ENCODE measurements around the gene ATP9A.

Gene ATP9A

GRCh38 chr20:51629399-51630058 lies 138.7 kb downstream of the ATP9A start:
- no peak overlapping the region for H3K4me3 ChIP-seq (ENCODE audit: low read length)
- H3K27me3 ChIP-seq (ENCODE audit: control insufficient read depth, insufficient read depth, low read length), result no peaks in the 10 kb centered on the region
- H3K4me1 ChIP-seq (ENCODE audit: control insufficient read depth, insufficient read depth, low read length), result peaks cover 7% of the 10 kb centered on the region
- no peak overlapping the region for H3K9ac ChIP-seq (ENCODE audit: low read length)
- peaks cover 6% of the 10 kb centered on the region for H3K36me3 ChIP-seq (ENCODE audit: control insufficient read depth, insufficient read depth, low read length)
- no peak overlapping the region for H3K27ac ChIP-seq (ENCODE audit: low read depth, low read length)

DNA sequence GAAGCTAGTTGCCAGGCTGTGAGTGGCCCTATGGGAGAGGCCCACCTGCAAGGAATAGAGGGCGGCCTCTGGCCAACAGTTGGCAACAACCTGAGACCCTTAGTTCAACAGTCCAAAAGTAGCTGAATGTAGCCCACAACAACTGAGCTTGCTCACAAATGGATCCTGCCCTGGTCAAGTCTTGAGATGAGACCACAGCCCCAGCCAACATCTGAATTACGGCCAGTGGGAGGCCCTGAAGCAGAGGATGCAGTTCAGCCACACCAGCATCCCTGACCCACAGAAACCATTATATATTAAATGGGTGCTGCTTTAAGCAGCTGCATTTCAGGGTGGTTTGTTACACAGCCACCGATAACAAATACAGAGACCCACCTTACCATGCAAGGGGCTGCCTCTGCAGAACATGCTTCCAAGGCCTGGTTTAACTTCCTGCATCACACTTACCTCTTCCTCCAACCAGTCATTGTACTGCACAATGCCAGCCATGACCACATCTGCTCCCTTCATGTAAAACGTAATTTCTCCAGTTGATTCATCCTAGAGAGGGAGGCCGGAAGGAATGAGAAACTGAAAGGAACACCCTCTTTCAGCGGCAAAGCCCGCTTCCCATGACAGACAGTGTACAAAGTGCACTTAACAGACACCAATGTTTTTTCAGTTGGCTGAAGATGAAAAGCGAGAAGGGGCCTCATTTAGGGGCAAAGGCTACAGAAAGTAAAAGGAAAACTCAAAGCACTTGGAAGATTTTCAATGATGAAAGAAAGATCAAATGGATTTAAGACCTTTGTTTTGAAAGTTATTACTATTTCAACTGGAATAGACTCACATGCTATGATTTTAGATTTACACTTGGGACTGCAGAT lies 139.4 kb downstream of the ATP9A start:
- Histone ChIP-seq H3K27me3 (ENCODE audit: control insufficient read depth, insufficient read depth, low read length) (no peaks in the 10 kb centered on the region), H3K27ac (ENCODE audit: low read depth, low read length) (no peak overlapping the region), H3K4me1 (ENCODE audit: control insufficient read depth, insufficient read depth, low read length) (peaks cover 7% of the 10 kb centered on the region), H3K36me3 (ENCODE audit: control insufficient read depth, insufficient read depth, low read length) (peaks cover 6% of the 10 kb centered on the region), H3K4me3 (ENCODE audit: low read length) (no peak overlapping the region), H3K9ac (ENCODE audit: low read length) (no peak overlapping the region)

DNA sequence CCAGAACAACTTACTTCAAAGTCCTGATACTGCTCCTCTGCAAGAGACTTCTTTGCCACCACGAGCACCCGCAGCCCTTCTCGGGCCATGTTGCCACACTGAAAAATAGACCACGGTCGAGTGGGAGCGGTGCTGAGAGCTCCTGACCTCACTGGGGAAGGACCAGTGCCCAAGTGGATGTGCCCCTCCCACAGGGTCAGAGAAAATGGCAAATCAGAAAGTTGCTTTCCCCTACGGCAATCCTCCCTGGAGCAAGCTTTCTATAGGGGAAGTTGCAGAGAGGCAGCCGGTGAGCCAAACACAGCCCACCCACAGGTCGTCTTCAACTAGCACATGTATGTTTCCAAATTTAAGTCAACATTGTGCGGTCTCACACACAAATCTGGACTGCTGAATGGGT lies 140.6 kb downstream of the ATP9A start:
- Histone ChIP-seq H3K27ac (ENCODE audit: low read depth, low read length) (no peak overlapping the region), H3K4me3 (ENCODE audit: low read length) (no peak overlapping the region), H3K36me3 (ENCODE audit: control insufficient read depth, insufficient read depth, low read length) (peaks cover 6% of the 10 kb centered on the region), H3K4me1 (ENCODE audit: control insufficient read depth, insufficient read depth, low read length) (peaks cover 7% of the 10 kb centered on the region), H3K9ac (ENCODE audit: low read length) (no peak overlapping the region), H3K27me3 (ENCODE audit: control insufficient read depth, insufficient read depth, low read length) (no peaks in the 10 kb centered on the region)

DNA sequence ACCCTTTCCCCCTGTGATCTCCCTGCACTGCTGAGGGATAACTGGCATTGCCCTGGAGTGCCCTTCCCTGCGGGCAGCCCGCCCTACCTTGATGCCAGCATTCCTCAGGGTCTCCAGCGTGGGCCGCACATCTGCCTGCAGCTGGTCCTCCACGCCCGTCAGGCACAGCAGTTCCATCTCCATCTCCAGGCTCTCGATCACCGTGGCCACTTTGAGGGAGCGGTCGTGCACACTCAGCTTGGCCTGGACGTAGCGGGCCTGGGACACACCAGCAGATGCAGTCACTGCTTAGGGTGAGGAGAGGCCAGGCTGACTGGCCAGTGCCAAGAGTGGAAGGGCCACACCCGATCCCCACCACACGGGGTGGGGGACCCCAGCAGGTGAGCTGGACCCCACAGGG lies 143.1 kb downstream of the ATP9A start:
- Histone ChIP-seq H3K9ac (ENCODE audit: low read length) (no peak overlapping the region), H3K4me1 (ENCODE audit: control insufficient read depth, insufficient read depth, low read length) (no peaks in the 10 kb centered on the region), H3K27ac (ENCODE audit: low read depth, low read length) (no peak overlapping the region), H3K4me3 (ENCODE audit: low read length) (no peak overlapping the region), H3K36me3 (ENCODE audit: control insufficient read depth, insufficient read depth, low read length) (peaks cover 6% of the 10 kb centered on the region), H3K27me3 (ENCODE audit: control insufficient read depth, insufficient read depth, low read length) (no peaks in the 10 kb centered on the region)

DNA sequence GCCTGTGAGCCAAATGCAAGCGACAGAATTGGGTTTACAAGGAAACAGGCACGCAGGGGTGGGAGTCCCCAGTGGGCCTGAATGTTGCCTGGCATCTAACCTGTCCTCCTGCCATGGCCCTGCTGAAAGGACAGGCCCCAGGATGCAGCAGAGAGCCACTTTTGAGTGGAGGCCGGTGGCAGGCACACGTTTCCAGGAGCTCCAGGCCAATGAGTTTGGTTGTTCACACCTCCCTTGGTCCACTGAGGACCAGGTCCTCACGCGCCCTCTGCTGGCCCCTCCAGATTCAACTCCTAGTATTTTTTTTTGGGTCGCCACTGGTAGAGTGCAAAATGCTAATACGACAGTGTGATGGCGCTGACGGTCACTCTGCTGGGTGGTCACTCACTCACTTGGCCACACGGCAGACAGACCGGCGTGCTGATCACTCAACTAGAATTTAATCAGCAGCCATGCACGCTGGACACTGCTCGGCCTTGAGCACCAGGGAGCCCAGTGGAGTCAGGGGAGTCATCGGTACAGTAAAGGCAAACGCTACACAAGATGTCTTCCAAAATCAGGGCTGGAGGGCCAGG lies 143.9 kb downstream of the ATP9A start:
- H3K36me3 ChIP-seq (ENCODE audit: control insufficient read depth, insufficient read depth, low read length), result peaks cover 6% of the 10 kb centered on the region
- H3K27ac ChIP-seq (ENCODE audit: low read depth, low read length), result no peak overlapping the region

GRCh38 chr20:51623255-51623654 lies 144.9 kb downstream of the ATP9A start:
- Histone ChIP-seq H3K27me3 (ENCODE audit: control insufficient read depth, insufficient read depth, low read length) (no peaks in the 10 kb centered on the region), H3K27ac (ENCODE audit: low read depth, low read length) (no peak overlapping the region), H3K9ac (ENCODE audit: low read length) (no peak overlapping the region), H3K4me1 (ENCODE audit: control insufficient read depth, insufficient read depth, low read length) (no peaks in the 10 kb centered on the region), H3K36me3 (ENCODE audit: control insufficient read depth, insufficient read depth, low read length) (peaks cover 8% of the 10 kb centered on the region), H3K4me3 (ENCODE audit: low read length) (no peak overlapping the region)

More for the DNA sequence above, 143.9 kb downstream of the ATP9A start:
- no peaks in the 10 kb centered on the region for H3K27me3 ChIP-seq (ENCODE audit: control insufficient read depth, insufficient read depth, low read length)
- no peak overlapping the region for H3K9ac ChIP-seq (ENCODE audit: low read length)
- H3K4me1 ChIP-seq (ENCODE audit: control insufficient read depth, insufficient read depth, low read length), result no peaks in the 10 kb centered on the region
- no peak overlapping the region for H3K4me3 ChIP-seq (ENCODE audit: low read length)

- no peak overlapping the region for H3K9ac ChIP-seq (ENCODE audit: low read length)
- H3K4me3 ChIP-seq (ENCODE audit: low read length), result no peak overlapping the region
- no peak overlapping the region for H3K27ac ChIP-seq (ENCODE audit: low read depth, low read length)
- peaks cover 9% of the 10 kb centered on the region for H3K36me3 ChIP-seq (ENCODE audit: control insufficient read depth, insufficient read depth, low read length)
- no peaks in the 10 kb centered on the region for H3K4me1 ChIP-seq (ENCODE audit: control insufficient read depth, insufficient read depth, low read length)
- H3K27me3 ChIP-seq (ENCODE audit: control insufficient read depth, insufficient read depth, low read length), result no peaks in the 10 kb centered on the region
Observed at GRCh38 chr20:51622004-51622874, 146.0 kb downstream of the ATP9A start.

GRCh38 chr20:51620432-51620831 lies 147.8 kb downstream of the ATP9A start:
- Histone ChIP-seq H3K36me3 (ENCODE audit: control insufficient read depth, insufficient read depth, low read length) (peaks cover 5% of the 10 kb centered on the region), H3K9ac (ENCODE audit: low read length) (no peak overlapping the region), H3K4me1 (ENCODE audit: control insufficient read depth, insufficient read depth, low read length) (no peaks in the 10 kb centered on the region), H3K27ac (ENCODE audit: low read depth, low read length) (no peak overlapping the region), H3K27me3 (ENCODE audit: control insufficient read depth, insufficient read depth, low read length) (no peaks in the 10 kb centered on the region), H3K4me3 (ENCODE audit: low read length) (no peak overlapping the region)

GRCh38 chr20:51616060-51616459 lies 152.1 kb downstream of the ATP9A start:
- H3K27ac ChIP-seq (ENCODE audit: low read depth, low read length), result no peak overlapping the region
- H3K9ac ChIP-seq (ENCODE audit: low read length), result no peak overlapping the region
- peaks cover 13% of the 10 kb centered on the region for H3K36me3 ChIP-seq (ENCODE audit: control insufficient read depth, insufficient read depth, low read length)
- H3K4me1 ChIP-seq (ENCODE audit: control insufficient read depth, insufficient read depth, low read length), result no peaks in the 10 kb centered on the region
- no peaks in the 10 kb centered on the region for H3K27me3 ChIP-seq (ENCODE audit: control insufficient read depth, insufficient read depth, low read length)
- no peak overlapping the region for H3K4me3 ChIP-seq (ENCODE audit: low read length)

GRCh38 chr20:51614687-51615086 lies 153.5 kb downstream of the ATP9A start:
- no peaks in the 10 kb centered on the region for H3K4me1 ChIP-seq (ENCODE audit: control insufficient read depth, insufficient read depth, low read length)
- H3K27ac ChIP-seq (ENCODE audit: low read depth, low read length), result no peak overlapping the region
- H3K9ac ChIP-seq (ENCODE audit: low read length), result no peak overlapping the region
- H3K27me3 ChIP-seq (ENCODE audit: control insufficient read depth, insufficient read depth, low read length), result no peaks in the 10 kb centered on the region
- H3K4me3 ChIP-seq (ENCODE audit: low read length), result no peak overlapping the region
- peaks cover 13% of the 10 kb centered on the region for H3K36me3 ChIP-seq (ENCODE audit: control insufficient read depth, insufficient read depth, low read length)

DNA sequence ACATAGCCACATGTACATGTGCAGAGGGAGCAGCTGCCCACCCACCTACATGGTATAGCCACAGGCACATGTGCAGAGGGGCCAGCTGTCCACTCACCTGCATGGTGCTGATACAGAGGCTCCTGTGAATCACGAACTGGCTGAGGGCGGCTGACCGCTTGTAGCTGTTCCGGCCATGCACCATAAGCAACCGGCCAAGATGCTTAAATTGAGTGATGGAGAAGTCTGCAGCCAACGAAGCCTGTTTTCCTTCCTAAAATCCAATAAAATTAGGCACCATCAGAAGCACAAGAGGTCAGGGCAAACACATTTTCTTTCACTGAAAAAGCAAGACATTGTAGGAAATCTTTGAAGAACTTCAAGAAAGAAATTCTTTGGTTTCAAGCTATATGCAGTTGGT lies 154.6 kb downstream of the ATP9A start:
- Histone ChIP-seq H3K36me3 (ENCODE audit: control insufficient read depth, insufficient read depth, low read length) (peaks cover 17% of the 10 kb centered on the region), H3K4me3 (ENCODE audit: low read length) (no peak overlapping the region), H3K4me1 (ENCODE audit: control insufficient read depth, insufficient read depth, low read length) (no peaks in the 10 kb centered on the region), H3K27ac (ENCODE audit: low read depth, low read length) (no peak overlapping the region), H3K9ac (ENCODE audit: low read length) (no peak overlapping the region), H3K27me3 (ENCODE audit: control insufficient read depth, insufficient read depth, low read length) (no peaks in the 10 kb centered on the region)

DNA sequence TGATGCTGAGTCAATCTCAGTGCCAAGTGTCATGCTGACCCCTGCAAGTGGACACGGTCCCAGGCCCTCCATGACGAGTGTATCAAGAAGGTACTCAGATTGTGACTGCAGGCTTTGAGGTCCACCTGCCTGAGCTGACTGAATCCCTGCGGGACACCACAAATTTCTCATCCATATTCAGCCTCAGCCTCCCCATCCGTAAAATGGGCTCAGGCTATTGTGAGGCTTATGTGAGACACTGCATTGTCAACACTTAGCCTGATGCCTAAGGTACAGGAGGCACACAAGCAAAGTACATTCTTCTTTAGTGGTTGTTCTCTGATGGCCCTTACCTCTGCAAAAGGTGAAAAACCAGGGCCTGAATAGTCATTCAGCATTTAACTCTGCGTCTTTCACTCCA lies 155.3 kb downstream of the ATP9A start:
- Histone ChIP-seq H3K4me3 (ENCODE audit: low read length) (no peak overlapping the region), H3K27ac (ENCODE audit: low read depth, low read length) (no peak overlapping the region), H3K36me3 (ENCODE audit: control insufficient read depth, insufficient read depth, low read length) (peaks cover 17% of the 10 kb centered on the region), H3K9ac (ENCODE audit: low read length) (no peak overlapping the region), H3K27me3 (ENCODE audit: control insufficient read depth, insufficient read depth, low read length) (no peaks in the 10 kb centered on the region), H3K4me1 (ENCODE audit: control insufficient read depth, insufficient read depth, low read length) (no peaks in the 10 kb centered on the region)
